HG02870 (cell line): ENCODE data around the gene TMEM225B.
"Not testable (repeated sequence)": the region's sequence is repeated elsewhere in the genome, so short reads cannot be mapped to it uniquely, and the experiment has no call there.

Experiments
- ATAC-seq: cut with Tn5 transposase; IDR thresholded peaks from one replicate; pipeline ENCODE4 v1.9.1; 2021; ENCODE audit warnings: mild to moderate bottlenecking, moderate library complexity; ENCODE audit not compliant: unreplicated experiment

Gene TMEM225B

DNA sequence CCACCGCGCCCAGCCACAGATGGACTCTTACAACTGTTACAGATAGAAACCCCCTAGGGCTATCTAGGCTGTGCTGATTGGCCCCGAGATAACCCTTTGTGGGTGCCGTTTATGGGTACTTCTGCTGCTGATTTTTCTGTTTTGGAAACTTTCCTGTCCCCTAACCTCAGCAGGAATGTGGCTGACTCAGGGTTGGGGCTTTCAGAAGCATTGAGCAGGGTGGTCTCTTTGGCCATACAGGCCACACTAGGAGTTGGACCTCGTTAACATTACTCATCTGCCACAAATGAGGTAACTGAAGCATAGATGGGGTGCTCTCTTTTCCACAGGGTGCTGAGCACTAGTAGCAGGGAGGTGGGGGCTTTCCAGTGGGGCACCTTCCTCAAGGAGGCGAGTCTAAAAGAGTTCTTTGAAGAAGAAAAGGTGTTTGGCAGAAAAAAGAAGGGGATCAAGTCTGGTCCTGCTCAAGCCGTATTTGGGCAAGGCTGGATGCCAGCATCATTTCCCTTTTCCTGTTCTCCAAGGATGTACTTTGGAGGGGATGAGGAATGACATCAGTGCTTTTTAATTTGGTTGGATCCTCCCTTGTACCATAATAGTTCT lies 25.1 kb downstream of the TMEM225B start:
- ATAC-seq = no peak

DNA sequence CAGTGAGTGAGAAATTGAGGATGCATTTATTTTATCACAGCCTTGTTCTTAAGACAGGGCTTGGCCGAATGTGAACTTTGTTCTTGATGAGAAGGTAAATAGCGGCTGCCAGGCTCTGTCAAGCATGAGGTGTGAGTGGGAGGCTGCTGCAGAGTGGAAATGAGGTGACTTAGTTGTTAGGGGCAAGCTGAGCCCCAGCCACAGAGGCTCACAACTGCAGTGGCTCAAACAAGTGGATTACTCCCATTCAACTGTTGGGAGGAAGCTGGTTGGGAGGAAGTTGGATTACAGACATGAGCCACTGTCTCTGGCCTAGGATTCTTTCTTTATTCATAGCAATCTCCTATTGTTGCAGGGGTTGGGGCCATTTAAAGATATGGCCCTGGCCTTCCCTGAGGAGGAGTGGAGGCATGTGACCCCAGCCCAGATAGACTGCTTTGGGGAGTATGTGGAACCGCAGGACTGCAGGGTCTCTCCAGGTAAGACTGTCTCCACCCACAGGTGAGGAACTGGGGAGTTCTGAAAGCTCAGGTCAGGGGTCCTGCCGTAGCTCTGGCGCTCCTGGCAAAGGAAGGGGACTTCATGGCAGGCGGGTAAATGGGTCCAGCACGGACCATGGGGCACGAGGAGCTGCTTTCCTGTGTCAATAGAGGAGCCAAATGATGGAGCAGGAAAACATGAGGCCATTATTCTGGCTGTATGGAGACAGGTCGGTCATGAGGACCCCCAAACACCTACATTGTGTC lies 25.8 kb downstream of the TMEM225B start:
- no peak for ATAC-seq

- no peak for ATAC-seq
Measured at GRCh38 chr7:99624484-99624883, 26.4 kb downstream of the TMEM225B start.

- ATAC-seq = no peak
Measured at GRCh38 chr7:99625321-99625720, 27.3 kb downstream of the TMEM225B start.

GRCh38 chr7:99625961-99626360 lies 27.9 kb downstream of the TMEM225B start:
- no peak for ATAC-seq

GRCh38 chr7:99626661-99627060 lies 28.6 kb downstream of the TMEM225B start:
- no peak for ATAC-seq

DNA sequence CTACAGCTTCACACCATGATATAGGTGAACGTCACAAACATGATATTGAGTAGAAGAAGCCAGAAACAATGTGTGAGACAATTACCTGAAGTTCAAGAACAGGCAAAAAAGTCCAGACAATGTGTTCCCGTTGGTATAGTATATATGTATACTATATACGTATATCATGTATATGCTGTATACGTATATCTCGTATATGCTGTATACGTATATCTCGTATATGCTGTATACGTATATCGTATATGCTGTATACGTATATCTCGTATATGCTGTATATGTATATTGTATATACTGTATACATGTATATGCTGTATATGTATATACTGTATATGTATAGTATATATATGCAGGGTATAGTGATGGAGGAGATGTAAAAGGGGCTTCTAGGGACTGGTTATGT lies 29.4 kb downstream of the TMEM225B start:
- ATAC-seq = no peak

- ATAC-seq = no peak
Measured at GRCh38 chr7:99628471-99629465, 30.7 kb downstream of the TMEM225B start.

GRCh38 chr7:99629643-99630042 lies 31.6 kb downstream of the TMEM225B start:
- ATAC-seq = no peak

- ATAC-seq = no peak
Measured at GRCh38 chr7:99631295-99632109, 33.4 kb downstream of the TMEM225B start.

GRCh38 chr7:99637414-99637813 lies 39.3 kb downstream of the TMEM225B start:
- not testable (repeated sequence) for ATAC-seq

DNA sequence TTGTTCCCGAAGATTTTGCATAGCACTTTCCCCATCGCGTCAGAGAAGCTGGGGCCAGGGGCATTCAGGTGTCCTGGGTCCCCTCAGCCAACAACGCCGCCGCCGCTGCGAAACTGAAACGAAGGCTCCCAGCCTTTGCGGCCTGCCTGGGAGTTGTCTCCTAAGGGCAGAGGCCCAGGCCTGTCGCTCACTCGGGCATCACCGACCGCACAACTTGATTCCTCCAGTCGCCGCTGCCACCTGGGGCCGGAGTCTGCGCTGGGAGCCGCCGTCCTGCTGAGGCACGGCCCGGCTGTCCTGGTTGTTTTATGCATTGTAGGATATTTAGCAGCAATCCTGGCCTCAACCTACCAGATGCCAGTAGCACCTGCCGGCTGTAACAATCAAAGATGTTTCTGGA lies 40.7 kb downstream of the TMEM225B start:
- ATAC-seq = no peak

DNA sequence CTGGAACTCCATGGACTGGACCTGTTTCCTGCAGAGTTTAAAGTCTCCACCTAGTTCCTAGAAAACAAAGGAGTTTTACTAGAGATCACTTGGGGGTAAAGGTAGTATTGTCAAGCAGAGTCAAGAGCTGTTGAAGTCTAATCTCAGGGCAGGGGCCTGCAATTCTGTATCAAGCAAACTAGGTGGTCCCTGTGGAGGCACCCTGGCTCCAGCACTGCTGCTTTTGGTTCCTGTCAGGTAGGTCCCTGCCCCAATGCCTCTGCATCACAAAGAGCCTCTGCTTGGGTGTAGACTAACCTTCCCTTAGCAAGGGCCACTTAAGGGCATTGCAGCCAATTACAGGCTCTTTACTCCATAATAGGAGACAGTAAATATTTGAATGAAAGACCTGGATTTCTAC lies 41.2 kb downstream of the TMEM225B start:
- ATAC-seq = no peak

- no peak for ATAC-seq
Measured at GRCh38 chr7:99642027-99642426, 44.0 kb downstream of the TMEM225B start.

GRCh38 chr7:99643464-99643863 lies 45.4 kb downstream of the TMEM225B start:
- ATAC-seq = no peak

DNA sequence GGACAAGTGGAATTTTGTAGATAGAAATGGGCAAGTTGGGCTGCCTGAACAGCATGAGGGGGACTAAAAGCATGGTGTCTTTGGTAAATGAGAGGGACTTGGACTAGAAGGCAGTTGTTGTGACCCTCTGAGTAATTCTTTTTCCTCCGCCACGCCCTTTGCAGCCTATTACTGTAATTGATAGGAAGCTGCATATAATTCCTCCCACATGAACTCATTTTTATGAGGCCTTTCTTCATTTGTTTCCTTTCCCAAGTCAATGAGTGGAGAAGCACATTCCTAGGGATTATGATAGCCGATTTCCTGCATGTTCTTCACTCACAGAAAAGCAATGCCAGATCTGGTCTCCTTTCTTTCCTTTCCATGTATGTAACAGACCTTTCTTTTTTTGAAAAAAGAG lies 46.4 kb downstream of the TMEM225B start:
- no peak for ATAC-seq

DNA sequence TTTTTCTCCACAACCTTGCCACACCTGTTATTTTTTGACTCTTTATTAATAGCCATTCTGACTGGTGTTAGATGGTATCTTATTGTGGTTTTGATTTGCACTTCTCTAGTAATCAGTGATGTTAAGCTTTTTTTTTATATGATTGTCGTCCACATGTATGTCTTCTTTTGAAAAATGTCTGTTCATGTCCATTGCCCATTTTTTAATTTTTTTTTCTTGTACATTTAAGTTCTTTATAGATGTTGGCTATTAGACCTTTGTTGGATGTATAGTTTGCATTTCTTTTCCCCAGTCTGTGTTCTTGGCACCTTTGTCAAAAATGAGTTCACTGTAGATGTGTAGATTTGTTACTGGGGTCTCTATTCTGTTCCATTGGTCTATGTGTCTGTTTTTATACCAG lies 47.5 kb downstream of the TMEM225B start:
- no peak for ATAC-seq

GRCh38 chr7:99648843-99649242 lies 50.8 kb downstream of the TMEM225B start:
- ATAC-seq = no peak

GRCh38 chr7:99651290-99651689 lies 53.2 kb downstream of the TMEM225B start:
- ATAC-seq = no peak

DNA sequence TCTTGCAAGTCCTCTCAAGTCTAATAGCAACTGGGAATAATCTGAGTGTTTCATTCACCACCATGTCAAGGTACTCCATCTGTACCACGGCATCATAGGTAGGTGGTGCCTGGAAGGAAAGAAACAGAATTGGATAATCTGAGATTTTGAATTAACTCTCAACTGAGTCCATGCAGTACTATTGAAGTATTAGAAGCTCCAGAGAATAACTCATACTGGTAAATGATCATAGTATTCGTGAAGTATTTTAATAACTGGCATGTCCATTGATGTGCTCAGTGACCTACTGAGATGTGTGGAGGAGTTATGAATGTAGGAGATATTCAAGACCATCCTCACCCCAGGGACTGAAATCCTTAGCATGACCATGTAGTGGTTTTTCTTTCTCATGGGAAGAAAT lies 54.6 kb downstream of the TMEM225B start:
- no peak for ATAC-seq

DNA sequence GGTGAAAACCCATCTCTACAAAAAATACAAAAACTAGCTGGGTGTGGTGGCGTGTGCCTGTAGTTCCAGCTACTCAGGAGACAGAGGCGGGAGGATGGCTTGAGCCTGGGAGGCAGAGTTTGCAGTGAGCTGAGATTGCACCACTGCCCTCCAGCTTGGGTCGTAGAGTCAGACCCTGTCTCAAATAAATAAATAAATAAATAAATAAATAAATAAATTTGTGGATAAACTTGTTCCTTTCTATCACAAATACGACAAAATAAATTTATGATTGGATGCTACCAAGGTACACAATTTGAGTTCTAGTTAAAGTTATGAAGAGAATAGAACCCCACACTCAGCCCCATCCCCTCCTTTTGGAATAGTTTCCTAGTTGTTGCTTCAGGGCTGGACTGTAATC lies 55.2 kb downstream of the TMEM225B start:
- not testable (repeated sequence) for ATAC-seq
